NCI-H510A (cell line): ENCODE results near the gene NOB1.
"Not testable (repeated sequence)": the region's sequence is repeated elsewhere in the genome, so short reads cannot be mapped to it uniquely, and the experiment has no call there.

Source experiments
- DNase-seq: peaks from one replicate; lab custom pipeline; 2025; lab: John Stamatoyannopoulos, UW

The NOB1 gene

GRCh38 chr16:69761983-69762813 lies 7.5 kb upstream of the NOB1 start, which contains the start of gene WWP2:
TSS of gene WWP2 (plus strand) at chr16:69762332. CDS start at chr16:69787011, 24,679 bp downstream.
- DNase-seq, result peak; percentile 66

GRCh38 chr16:69757375-69757774 lies 2.6 kb upstream of the NOB1 start:
- not testable (repeated sequence) for DNase-seq

- no peak for DNase-seq
These were observed 2.0 kb upstream of the NOB1 start for GRCh38 chr16:69756705-69757104.

- no peak for DNase-seq
These were observed 620 bp downstream of the NOB1 start for GRCh38 chr16:69754143-69754468.

GRCh38 chr16:69748694-69749345 lies 5.9 kb downstream of the NOB1 start:
- no peak for DNase-seq

- DNase-seq, result no peak
These were observed 7.6 kb downstream of the NOB1 start for GRCh38 chr16:69747115-69747514.

- DNase-seq, result no peak
These were observed 8.8 kb downstream of the NOB1 start for GRCh38 chr16:69745959-69746358.

- DNase-seq, result no peak
These were observed 9.5 kb downstream of the NOB1 start for GRCh38 chr16:69745232-69745612.

GRCh38 chr16:69744363-69745231 lies 10.1 kb downstream of the NOB1 start:
- no peak for DNase-seq

GRCh38 chr16:69741951-69742904 lies 12.5 kb downstream of the NOB1 start:
- no peak for DNase-seq

GRCh38 chr16:69741519-69741918 lies 13.2 kb downstream of the NOB1 start:
- DNase-seq, result no peak

- no peak for DNase-seq
These were observed 22.6 kb downstream of the NOB1 start for GRCh38 chr16:69732101-69732500.

GRCh38 chr16:69731280-69731679 lies 23.4 kb downstream of the NOB1 start:
- not testable (repeated sequence) for DNase-seq

- not testable (repeated sequence) for DNase-seq
These were observed 25.7 kb downstream of the NOB1 start for GRCh38 chr16:69729030-69729429.

- DNase-seq, result no peak
These were observed 26.8 kb downstream of the NOB1 start for GRCh38 chr16:69727916-69728270.

- peak; percentile 92 for DNase-seq
These were observed 28.2 kb downstream of the NOB1 start, which contains the start of gene NQO1 for GRCh38 chr16:69726313-69727060. TSS of gene NQO1 (minus strand) at chr16:69726560. CDS start at chr16:69726439, 121 bp downstream.

GRCh38 chr16:69725480-69726312 lies 29.0 kb downstream of the NOB1 start:
- DNase-seq, result no peak

- no peak for DNase-seq
These were observed 29.7 kb downstream of the NOB1 start for GRCh38 chr16:69724981-69725479.

- no peak for DNase-seq
These were observed 30.3 kb downstream of the NOB1 start for GRCh38 chr16:69724414-69724873.
